ENCODE results near the gene PITX1. TPM values are rescaled to one million over a fixed set of nuclear protein-coding genes. Genes with fewer than 3 reads are reported as not detected.
"Not testable (repeated sequence)": the region's sequence is repeated elsewhere in the genome, so short reads cannot be mapped to it uniquely, and the experiment has no call there.

Gene PITX1
- total RNA-seq: under 1 TPM in 1 of 2 experiments, not detected in 1; 0.25 TPM

DNA sequence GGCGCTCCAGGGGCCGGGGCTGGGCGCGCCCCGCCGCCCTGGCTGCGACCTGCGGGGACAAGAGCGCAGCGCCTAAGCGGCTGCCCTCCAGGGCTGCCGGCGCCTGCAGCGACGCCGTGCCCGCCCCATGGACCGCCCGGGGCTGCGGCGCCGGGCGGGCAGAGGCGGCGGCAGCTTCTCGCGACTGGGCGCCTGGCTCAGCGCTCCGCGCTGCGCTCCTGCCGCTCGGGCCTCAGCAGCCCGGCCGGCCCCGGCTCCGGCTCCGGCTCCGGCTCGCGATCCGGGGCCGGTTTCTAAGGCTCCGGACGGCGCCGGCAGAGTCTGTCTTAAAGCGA, at the start of gene PITX1:
PITX1 (minus strand) TSS at position 328 of the 335 bp plus-strand sequence. CDS start 347 bp downstream, outside the sequence.
- Mint-ChIP-seq H3K4me1 (ENCODE audit: low read depth) (peaks cover 37% of the 10 kb centered on the region), H3K36me3 (ENCODE audit: low read depth) (no peaks in the 10 kb centered on the region), H3K4me3 (peak within 1 kb of the TSS; percentile 78), H3K27me3 (ENCODE audit: low read depth) (peaks cover 80% of the 10 kb centered on the region), H3K27ac (no peak within 1 kb of the TSS), H3K9me3 (no peaks in the 10 kb centered on the region)
- DNase-seq: no peak
- CTCF ChIA-PET: no interaction called here
- intact Hi-C loops (cut with micrococcal nuclease): loop anchor here (5.0 kb wide), 2 partner anchors 72 to 112 kb away; no protein-coding TSS in a partner anchor

DNA sequence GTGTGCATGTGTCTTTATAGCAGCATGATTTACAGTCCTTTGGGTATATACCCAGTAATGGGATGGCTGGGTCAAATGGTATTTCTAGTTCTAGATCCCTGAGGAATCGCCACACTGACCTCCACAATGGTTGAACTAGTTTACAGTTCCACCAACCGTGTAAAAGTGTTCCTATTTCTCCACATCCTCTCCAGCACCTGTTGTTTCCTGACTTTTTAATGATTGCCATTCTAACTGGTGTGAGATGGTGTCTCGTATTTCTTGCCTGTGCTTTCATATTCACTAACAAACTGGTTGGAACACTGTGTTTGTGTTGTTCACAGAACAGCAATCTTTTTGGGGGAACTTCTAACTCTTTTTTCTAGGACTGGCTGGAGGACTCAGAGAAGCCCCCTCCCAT, 49.3 kb upstream of the PITX1 start:
- H3K27ac Mint-ChIP-seq; H3K27me3 Mint-ChIP-seq (ENCODE audit: low read depth); H3K36me3 Mint-ChIP-seq (ENCODE audit: low read depth); H3K9me3 Mint-ChIP-seq; DNase-seq; H3K4me1 Mint-ChIP-seq (ENCODE audit: low read depth); intact Hi-C loops (cut with micrococcal nuclease); H3K4me3 Mint-ChIP-seq; CTCF ChIA-PET: not testable (repeated sequence)

- peaks cover 4% of the 10 kb centered on the region for H3K27me3 Mint-ChIP-seq (ENCODE audit: low read depth)
- H3K27ac Mint-ChIP-seq: no peak overlapping the region
- CTCF ChIA-PET: no interaction called here
- no peaks in the 10 kb centered on the region for H3K4me1 Mint-ChIP-seq (ENCODE audit: low read depth)
- H3K4me3 Mint-ChIP-seq: no peak overlapping the region
- H3K9me3 Mint-ChIP-seq: peaks cover 1% of the 10 kb centered on the region
- DNase-seq: no peak
- H3K36me3 Mint-ChIP-seq (ENCODE audit: low read depth): no peaks in the 10 kb centered on the region
- intact Hi-C loops (cut with micrococcal nuclease): no loop called here
Observed at GRCh38 chr5:135081240-135081639, 47.2 kb upstream of the PITX1 start.

GRCh38 chr5:135079760-135080159, 45.7 kb upstream of the PITX1 start:
- no peaks in the 10 kb centered on the region for H3K36me3 Mint-ChIP-seq (ENCODE audit: low read depth)
- peaks cover 1% of the 10 kb centered on the region for H3K9me3 Mint-ChIP-seq
- CTCF ChIA-PET: no interaction called here
- DNase-seq: peak; percentile 1
- intact Hi-C loops (cut with micrococcal nuclease): no loop called here
- H3K4me1 Mint-ChIP-seq (ENCODE audit: low read depth): no peaks in the 10 kb centered on the region
- H3K4me3 Mint-ChIP-seq: no peak overlapping the region
- peaks cover 4% of the 10 kb centered on the region for H3K27me3 Mint-ChIP-seq (ENCODE audit: low read depth)
- H3K27ac Mint-ChIP-seq: no peak overlapping the region

GRCh38 chr5:135079099-135079681, 45.2 kb upstream of the PITX1 start:
- intact Hi-C loops (cut with micrococcal nuclease): no loop called here
- H3K9me3 Mint-ChIP-seq: peaks cover 1% of the 10 kb centered on the region

GRCh38 chr5:135076801-135077200, 42.8 kb upstream of the PITX1 start:
- intact Hi-C loops (cut with micrococcal nuclease): no loop called here
- Mint-ChIP-seq H3K4me1 (ENCODE audit: low read depth) (no peaks in the 10 kb centered on the region), H3K27ac (no peak overlapping the region), H3K27me3 (ENCODE audit: low read depth) (peaks cover 4% of the 10 kb centered on the region), H3K4me3 (no peak overlapping the region), H3K9me3 (no peaks in the 10 kb centered on the region), H3K36me3 (ENCODE audit: low read depth) (no peaks in the 10 kb centered on the region)
- CTCF ChIA-PET: no interaction called here
- no peak for DNase-seq

More at GRCh38 chr5:135079099-135079681, 45.2 kb upstream of the PITX1 start:
- no peaks in the 10 kb centered on the region for H3K4me1 Mint-ChIP-seq (ENCODE audit: low read depth)
- no peak overlapping the region for H3K27ac Mint-ChIP-seq
- peaks cover 4% of the 10 kb centered on the region for H3K27me3 Mint-ChIP-seq (ENCODE audit: low read depth)
- CTCF ChIA-PET: no interaction called here
- no peak overlapping the region for H3K4me3 Mint-ChIP-seq
- DNase-seq: peak; percentile 2
- no peaks in the 10 kb centered on the region for H3K36me3 Mint-ChIP-seq (ENCODE audit: low read depth)

DNA sequence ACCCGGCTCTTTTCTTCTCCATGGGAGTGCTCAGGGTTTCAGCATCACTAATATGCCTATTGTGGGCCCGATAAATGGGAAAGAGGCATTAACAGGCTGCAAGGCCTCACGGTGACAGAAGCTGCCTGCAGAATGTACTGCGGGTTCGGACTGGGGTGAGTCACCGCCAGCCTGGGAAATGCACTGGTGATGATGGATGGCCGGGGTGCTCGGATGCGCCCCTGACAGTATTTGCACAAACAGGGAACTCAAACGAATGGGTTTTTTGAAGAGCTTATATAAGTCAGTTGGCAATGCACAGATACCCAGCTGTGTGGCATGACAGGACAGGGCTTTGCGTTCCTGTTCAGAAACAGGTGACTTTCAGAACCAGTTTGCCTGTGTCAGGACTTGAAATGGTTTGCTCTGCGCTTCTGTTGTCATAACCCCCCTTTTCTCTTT, 42.0 kb upstream of the PITX1 start:
- no peaks in the 10 kb centered on the region for H3K36me3 Mint-ChIP-seq (ENCODE audit: low read depth)
- no peaks in the 10 kb centered on the region for H3K4me1 Mint-ChIP-seq (ENCODE audit: low read depth)
- intact Hi-C loops (cut with micrococcal nuclease): no loop called here
- peaks cover 4% of the 10 kb centered on the region for H3K27me3 Mint-ChIP-seq (ENCODE audit: low read depth)
- no peak overlapping the region for H3K4me3 Mint-ChIP-seq
- CTCF ChIA-PET: no interaction called here
- no peak overlapping the region for H3K27ac Mint-ChIP-seq
- DNase-seq: peak; percentile 1
- H3K9me3 Mint-ChIP-seq: no peaks in the 10 kb centered on the region

GRCh38 chr5:135075621-135076020, 41.6 kb upstream of the PITX1 start:
- no peak for DNase-seq
- no peaks in the 10 kb centered on the region for H3K36me3 Mint-ChIP-seq (ENCODE audit: low read depth)
- no peaks in the 10 kb centered on the region for H3K9me3 Mint-ChIP-seq
- no peaks in the 10 kb centered on the region for H3K27me3 Mint-ChIP-seq (ENCODE audit: low read depth)
- no peak overlapping the region for H3K4me3 Mint-ChIP-seq
- no peak overlapping the region for H3K27ac Mint-ChIP-seq
- no peaks in the 10 kb centered on the region for H3K4me1 Mint-ChIP-seq (ENCODE audit: low read depth)
- CTCF ChIA-PET: no interaction called here
- intact Hi-C loops (cut with micrococcal nuclease): no loop called here

GRCh38 chr5:135073761-135074345, 39.8 kb upstream of the PITX1 start:
- H3K27me3 Mint-ChIP-seq (ENCODE audit: low read depth): no peaks in the 10 kb centered on the region
- H3K27ac Mint-ChIP-seq: no peak overlapping the region
- DNase-seq: no peak
- CTCF ChIA-PET: no interaction called here
- H3K4me1 Mint-ChIP-seq (ENCODE audit: low read depth): no peaks in the 10 kb centered on the region
- no peak overlapping the region for H3K4me3 Mint-ChIP-seq
- intact Hi-C loops (cut with micrococcal nuclease): no loop called here
- no peaks in the 10 kb centered on the region for H3K9me3 Mint-ChIP-seq
- no peaks in the 10 kb centered on the region for H3K36me3 Mint-ChIP-seq (ENCODE audit: low read depth)

- CTCF ChIA-PET: no interaction called here
- intact Hi-C loops (cut with micrococcal nuclease): no loop called here
- no peak overlapping the region for H3K27ac Mint-ChIP-seq
Observed at GRCh38 chr5:135072387-135073281, 38.6 kb upstream of the PITX1 start.

GRCh38 chr5:135071311-135071710, 37.3 kb upstream of the PITX1 start:
- no peaks in the 10 kb centered on the region for H3K36me3 Mint-ChIP-seq (ENCODE audit: low read depth)
- no peak overlapping the region for H3K27ac Mint-ChIP-seq
- H3K9me3 Mint-ChIP-seq: no peaks in the 10 kb centered on the region
- CTCF ChIA-PET: interaction anchor here (0.7 kb wide), 1 partner anchor 20 kb away, joined by 4 read pairs; no protein-coding TSS in a partner anchor
- intact Hi-C loops (cut with micrococcal nuclease): no loop called here
- H3K4me3 Mint-ChIP-seq: no peak overlapping the region
- DNase-seq: no peak
- H3K27me3 Mint-ChIP-seq (ENCODE audit: low read depth): no peaks in the 10 kb centered on the region
- H3K4me1 Mint-ChIP-seq (ENCODE audit: low read depth): no peaks in the 10 kb centered on the region

More at GRCh38 chr5:135072387-135073281, 38.6 kb upstream of the PITX1 start:
- H3K4me3 Mint-ChIP-seq: no peak overlapping the region
- no peaks in the 10 kb centered on the region for H3K27me3 Mint-ChIP-seq (ENCODE audit: low read depth)
- H3K4me1 Mint-ChIP-seq (ENCODE audit: low read depth): no peaks in the 10 kb centered on the region
- H3K9me3 Mint-ChIP-seq: no peaks in the 10 kb centered on the region
- no peak for DNase-seq
- no peaks in the 10 kb centered on the region for H3K36me3 Mint-ChIP-seq (ENCODE audit: low read depth)

DNA sequence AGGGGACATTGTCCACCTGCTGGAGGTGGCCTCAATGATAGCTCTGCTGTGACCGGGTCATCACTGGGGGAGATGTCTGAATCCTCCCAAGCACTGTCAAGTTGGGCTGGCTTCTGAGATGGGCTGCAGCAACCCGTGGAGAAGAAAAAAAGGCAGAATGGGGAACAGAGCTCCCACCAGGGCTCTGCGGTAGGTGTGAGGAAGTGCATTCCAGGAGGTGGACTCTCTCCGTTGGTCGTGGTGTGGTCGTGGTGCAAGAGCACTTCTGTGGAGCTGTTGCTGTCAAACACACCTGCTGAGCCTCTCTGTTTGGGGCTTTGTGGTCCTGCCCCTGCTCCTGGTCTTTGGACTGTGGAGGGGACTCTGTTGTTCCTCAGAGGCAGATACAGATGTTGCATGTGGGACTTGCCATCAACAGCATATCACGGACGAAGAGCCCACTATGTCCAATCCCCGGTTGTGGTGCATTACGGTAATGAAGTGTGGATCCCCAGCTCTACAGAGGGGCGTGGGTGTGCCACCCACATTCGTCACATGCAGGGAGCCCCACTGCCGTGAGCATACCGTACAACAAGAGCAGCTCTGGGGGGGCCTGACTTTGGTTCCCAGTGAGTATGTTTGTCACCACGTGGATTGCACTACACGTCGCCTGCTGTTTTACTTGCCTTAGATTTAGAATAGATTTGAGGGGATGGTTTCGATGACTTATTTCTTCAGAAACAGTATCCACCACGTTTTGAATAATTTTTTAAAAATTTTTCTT, 36.0 kb upstream of the PITX1 start:
- Mint-ChIP-seq H3K9me3 (no peaks in the 10 kb centered on the region), H3K27ac (no peak overlapping the region), H3K36me3 (ENCODE audit: low read depth) (no peaks in the 10 kb centered on the region), H3K27me3 (ENCODE audit: low read depth) (no peaks in the 10 kb centered on the region), H3K4me1 (ENCODE audit: low read depth) (no peaks in the 10 kb centered on the region), H3K4me3 (no peak overlapping the region)
- CTCF ChIA-PET: interaction anchor here (0.7 kb wide), 1 partner anchor 1821 kb away, joined by 4 read pairs; no protein-coding TSS in a partner anchor
- no peak for DNase-seq
- intact Hi-C loops (cut with micrococcal nuclease): no loop called here

Data from activated naive CD4-positive, alpha-beta T cell treated with anti-CD3 and anti-CD28 coated beads for 36 hours (primary cell).